K562 (cell line): ENCODE data around the gene OR5J2. TPM values are rescaled to one million over a fixed set of nuclear protein-coding genes. Genes with fewer than 3 reads are reported as not detected.

ENCODE experiments used
- E4F1 ChIP-seq: fragments of 250-450 bp; sonication (Bioruptor Pico); IDR thresholded peaks from 2 replicates; pipeline ENCODE4 v1.5.0; 2021; ENCODE audit warnings: mild to moderate bottlenecking, borderline replicate concordance
- HOMEZ ChIP-seq: fragments of 250-450 bp; sonication (Bioruptor Pico); IDR thresholded peaks from 2 replicates; pipeline ENCODE4 v1.4.0; 2020; ENCODE audit warnings: mild to moderate bottlenecking, moderate library complexity
- MAFF ChIP-seq: IDR thresholded peaks from 2 replicates; pipeline ENCODE4 v1.6.1; 2012; ENCODE audit warnings: low read length, improper control_type of control experiment
- MCM5 ChIP-seq: fragments of 450-650 bp; IDR thresholded peaks from 2 replicates; pipeline ENCODE4 v1.6.1; 2016; ENCODE audit warnings: low read depth
- MLX ChIP-seq, 2 experiments: fragments of 450-650 bp in 1 of 2; sonication (generic) in 1 of 2; formaldehyde crosslinking; conservative IDR thresholded peaks; 2 replicates each; pipeline versions ENCODE4 v1.4.0 to v1.8.1; 2020 to 2022; ENCODE audit warnings: mild to moderate bottlenecking in 1 of 2, missing genetic modification reagents in 1 of 2
- NRF1 ChIP-seq, 2 experiments: fragments of 450-650 bp; IDR thresholded peaks in 1 of 2; conservative IDR thresholded peaks in 1 of 2; 2 replicates each; pipeline ENCODE4 v1.6.1; 2014; ENCODE audit warnings: mild to moderate bottlenecking in 2 of 2
- POLR2AphosphoS2 ChIP-seq: IDR thresholded peaks from 2 replicates; pipeline ENCODE4 v1.6.1; 2012; ENCODE audit warnings: low read length, improper control_type of control experiment
- RBM34 ChIP-seq: fragments of 200-400 bp; formaldehyde crosslinking; IDR thresholded peaks from 2 replicates; pipeline ENCODE4 v1.6.1; 2018; ENCODE audit warnings: low read length, borderline replicate concordance; ENCODE audit not compliant: insufficient read depth
- SP2 ChIP-seq: IDR thresholded peaks from 2 replicates; pipeline ENCODE4 v1.6.1; 2011; ENCODE audit warnings: mild to moderate bottlenecking, low read depth, low read length, moderate library complexity; ENCODE audit not compliant: poor library complexity, severe bottlenecking; ENCODE audit errors: extremely low read depth
- ZBTB11 ChIP-seq, 3 experiments: fragments of 200-800 bp in 1 of 3; fragments of 250-450 bp in 1 of 3; fragments of 450-650 bp in 1 of 3; sonication (Bioruptor Pico) in 1 of 3; sonication (Bioruptor generic) in 1 of 3; formaldehyde crosslinking in 1 of 3; IDR thresholded peaks; 2 replicates each; pipeline versions ENCODE4 v1.6.1 to v1.8.0; 2016 to 2022; ENCODE audit warnings: mild to moderate bottlenecking in 2 of 3, missing genetic modification characterization in 2 of 3, missing compliant biosample characterization in 1 of 3, moderate library complexity in 1 of 3
- ZBTB12 ChIP-seq: fragments of 250-450 bp; sonication (Bioruptor Pico); IDR thresholded peaks from 2 replicates; pipeline ENCODE4 v1.4.0; 2020
- ZNF121 ChIP-seq: sonication (generic); formaldehyde crosslinking; conservative IDR thresholded peaks from 2 replicates; pipeline ENCODE4 v1.8.0; 2022; ENCODE audit warnings: missing genetic modification reagents
- polyA plus RNA-seq, 8 experiments: library from polyadenylated mRNA; depleted of rRNA in 4 of 8; stranded (reverse) in 5 of 8; unstranded in 3 of 8; fragments of >200 nt; fragmentation: Nextera tagmentation in 2 of 8; fragmentation: Illumina TruSeq in 1 of 8; extraction: Ambion mirVana in 2 of 8; extraction: Trizol in 1 of 8; gene quantifications; 2 replicates each; pipeline versions ENCODE4 v1.2.1 to v1.2.3, GENCODE V29; 2011 to 2014; ENCODE audit warnings: inconsistent platforms in 1 of 8, missing spikeins in 1 of 8
- total RNA-seq, 7 experiments: library from RNA; depleted of rRNA in 6 of 7; stranded (reverse); fragments of >200 nt in 6 of 7; fragmentation: Illumina TruSeq in 2 of 7; extraction: Trizol in 2 of 7; gene quantifications; 2 replicates each; pipeline versions ENCODE4 v1.2.1 to v1.2.3, GENCODE V29; 2011 to 2021; ENCODE audit warnings: low replicate concordance in 1 of 7

The OR5J2 gene
- total and polyA plus RNA-seq, 9 of the 15 experiments (the other 6 are each of a cell fraction or from before 2014, with no cell fraction given) = not detected

GRCh38 chr11:56152333-56152732 is 24.1 kb upstream of the OR5J2 start (continued):
- TF ChIP-seq E4F1 (CRISPR knock-in tag) (no peak), ZBTB11 (CRISPR knock-in tag; IDR thresholded peaks at IDR 0.05) (no peak), SP2 (no peak), ZNF121 (CRISPR knock-in tag) (no peak), NRF1 (conservative IDR thresholded peaks at IDR 0.05 in 1 of 2, IDR thresholded peaks at IDR 0.05 in 1 of 2) (no peak), RBM34 (no peak), ZBTB12 (CRISPR knock-in tag) (no peak), POLR2AphosphoS2 (no peak), MCM5 (no peak), MAFF (0 out of 2 replicates have a peak, but pooled peaks have one; percentile 14), HOMEZ (CRISPR knock-in tag) (no peak), MLX (CRISPR knock-in tag; conservative IDR thresholded peaks at IDR 0.05) (no peak)
